Measurements from ENCODE around the gene COL8A2. TPM values are rescaled to one million over a fixed set of nuclear protein-coding genes. Genes with fewer than 3 reads are reported as not detected.
A peak's percentile ranks its signal among the peaks of the same experiment; 100 is the strongest.

The COL8A2 gene
- total RNA-seq, 1 donor from 2014 or later = 16.2 TPM

- H3K27ac ChIP-seq = no peak overlapping the region
- TF ChIP-seq, protein P1, sequence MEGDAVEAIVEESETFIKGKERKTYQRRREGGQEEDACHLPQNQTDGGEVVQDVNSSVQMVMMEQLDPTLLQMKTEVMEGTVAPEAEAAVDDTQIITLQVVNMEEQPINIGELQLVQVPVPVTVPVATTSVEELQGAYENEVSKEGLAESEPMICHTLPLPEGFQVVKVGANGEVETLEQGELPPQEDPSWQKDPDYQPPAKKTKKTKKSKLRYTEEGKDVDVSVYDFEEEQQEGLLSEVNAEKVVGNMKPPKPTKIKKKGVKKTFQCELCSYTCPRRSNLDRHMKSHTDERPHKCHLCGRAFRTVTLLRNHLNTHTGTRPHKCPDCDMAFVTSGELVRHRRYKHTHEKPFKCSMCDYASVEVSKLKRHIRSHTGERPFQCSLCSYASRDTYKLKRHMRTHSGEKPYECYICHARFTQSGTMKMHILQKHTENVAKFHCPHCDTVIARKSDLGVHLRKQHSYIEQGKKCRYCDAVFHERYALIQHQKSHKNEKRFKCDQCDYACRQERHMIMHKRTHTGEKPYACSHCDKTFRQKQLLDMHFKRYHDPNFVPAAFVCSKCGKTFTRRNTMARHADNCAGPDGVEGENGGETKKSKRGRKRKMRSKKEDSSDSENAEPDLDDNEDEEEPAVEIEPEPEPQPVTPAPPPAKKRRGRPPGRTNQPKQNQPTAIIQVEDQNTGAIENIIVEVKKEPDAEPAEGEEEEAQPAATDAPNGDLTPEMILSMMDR (IDR thresholded peaks at IDR 0.05) = no peak
- no peak overlapping the region for H3K4me3 ChIP-seq
- ATAC-seq = no peak
- no peaks in the 10 kb centered on the region for H3K4me1 ChIP-seq
- no peaks in the 10 kb centered on the region for H3K27me3 ChIP-seq
- intact Hi-C loops (cut with DNase I) = no loop called here
- peaks cover 6% of the 10 kb centered on the region for H3K36me3 ChIP-seq
- no peaks in the 10 kb centered on the region for H3K9me3 ChIP-seq
- no peak for DNase-seq
These were observed 62.7 kb downstream of the COL8A2 start for GRCh38 chr1:36062315-36062714.

- Histone ChIP-seq H3K36me3 (peaks cover 35% of the 10 kb centered on the region), H3K4me3 (no peak overlapping the region), H3K27me3 (no peaks in the 10 kb centered on the region), H3K27ac (no peak overlapping the region), H3K4me1 (no peaks in the 10 kb centered on the region), H3K9me3 (no peaks in the 10 kb centered on the region)
- ATAC-seq = peak; percentile 43
- intact Hi-C loops (cut with DNase I) = no loop called here
- TF ChIP-seq, protein P1 (IDR thresholded peaks at IDR 0.05) = no peak
- no peak for DNase-seq
These were observed 69.3 kb downstream of the COL8A2 start for GRCh38 chr1:36055706-36056105.

GRCh38 chr1:36053978-36054377, 71.0 kb downstream of the COL8A2 start:
- intact Hi-C loops (cut with DNase I) = no loop called here
- H3K4me3 ChIP-seq = no peak overlapping the region
- DNase-seq (no peak), ATAC-seq (no peak)
- H3K36me3 ChIP-seq = peaks cover 33% of the 10 kb centered on the region
- H3K27me3 ChIP-seq = no peaks in the 10 kb centered on the region
- H3K27ac ChIP-seq = no peak overlapping the region
- H3K9me3 ChIP-seq = no peaks in the 10 kb centered on the region
- no peaks in the 10 kb centered on the region for H3K4me1 ChIP-seq
- TF ChIP-seq, protein P1 (IDR thresholded peaks at IDR 0.05) = no peak

GRCh38 chr1:36051821-36052220, 73.2 kb downstream of the COL8A2 start:
- TF ChIP-seq, protein P1 (IDR thresholded peaks at IDR 0.05) = no peak
- peak; percentile 58 for ATAC-seq
- no peak overlapping the region for H3K27ac ChIP-seq

More at GRCh38 chr1:36051821-36052220, 73.2 kb downstream of the COL8A2 start:
- H3K4me3 ChIP-seq = no peak overlapping the region
- no peaks in the 10 kb centered on the region for H3K9me3 ChIP-seq
- H3K36me3 ChIP-seq = peaks cover 29% of the 10 kb centered on the region
- intact Hi-C loops (cut with DNase I) = no loop called here
- no peak for DNase-seq
- no peaks in the 10 kb centered on the region for H3K4me1 ChIP-seq
- no peaks in the 10 kb centered on the region for H3K27me3 ChIP-seq

Other genes starting within 250 kb of the COL8A2 start
- gene AGO1, start 242.0 kb downstream of the COL8A2 start, total RNA-seq = 27.7 TPM
- 34.1 TPM for gene AGO3, start 194.1 kb downstream of the COL8A2 start, total RNA-seq
- gene TEKT2, start 41.1 kb downstream of the COL8A2 start, total RNA-seq = 0.35 TPM
- gene ADPRS, start 36.3 kb downstream of the COL8A2 start, total RNA-seq = 26.9 TPM
- gene TRAPPC3, start 24.3 kb upstream of the COL8A2 start, total RNA-seq = 63.1 TPM
- 114 TPM for gene MAP7D1, start 30.9 kb upstream of the COL8A2 start, total RNA-seq
- 88.6 TPM for gene THRAP3, start 99.2 kb upstream of the COL8A2 start, total RNA-seq
- 10.2 TPM for gene SH3D21, start 181.1 kb upstream of the COL8A2 start, total RNA-seq
- 27.2 TPM for gene EVA1B, start 198.4 kb upstream of the COL8A2 start, total RNA-seq